GM19328 (cell line): ENCODE data around the gene ZNF185.

Experiments used
- ATAC-seq: cut with Tn5 transposase; IDR thresholded peaks from one replicate; pipeline ENCODE4 v1.9.1; 2021; ENCODE audit warnings: mild to moderate bottlenecking, moderate library complexity; ENCODE audit not compliant: unreplicated experiment

ZNF185 gene

DNA sequence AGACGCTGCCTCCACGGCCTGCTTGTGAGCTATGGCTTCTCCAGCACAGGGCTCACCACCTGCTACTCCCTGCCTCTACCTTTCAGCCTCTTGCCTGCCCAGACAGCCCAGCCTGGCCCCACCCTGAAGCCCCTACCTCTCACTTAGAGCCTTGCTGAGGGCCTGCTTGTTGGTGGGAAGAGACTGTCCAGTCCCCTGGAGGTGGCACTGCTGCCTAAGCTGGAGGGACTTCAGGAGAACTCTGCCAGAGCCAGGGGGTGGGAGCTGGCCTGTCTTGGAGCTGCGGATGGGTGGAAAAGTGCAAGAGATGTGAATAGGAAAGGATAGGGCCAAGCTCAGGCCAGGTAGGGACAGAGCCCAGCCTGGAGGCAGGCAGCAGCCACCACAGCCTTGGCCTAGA lies 2.7 kb upstream of the ZNF185 start:
- ATAC-seq, result no peak

DNA sequence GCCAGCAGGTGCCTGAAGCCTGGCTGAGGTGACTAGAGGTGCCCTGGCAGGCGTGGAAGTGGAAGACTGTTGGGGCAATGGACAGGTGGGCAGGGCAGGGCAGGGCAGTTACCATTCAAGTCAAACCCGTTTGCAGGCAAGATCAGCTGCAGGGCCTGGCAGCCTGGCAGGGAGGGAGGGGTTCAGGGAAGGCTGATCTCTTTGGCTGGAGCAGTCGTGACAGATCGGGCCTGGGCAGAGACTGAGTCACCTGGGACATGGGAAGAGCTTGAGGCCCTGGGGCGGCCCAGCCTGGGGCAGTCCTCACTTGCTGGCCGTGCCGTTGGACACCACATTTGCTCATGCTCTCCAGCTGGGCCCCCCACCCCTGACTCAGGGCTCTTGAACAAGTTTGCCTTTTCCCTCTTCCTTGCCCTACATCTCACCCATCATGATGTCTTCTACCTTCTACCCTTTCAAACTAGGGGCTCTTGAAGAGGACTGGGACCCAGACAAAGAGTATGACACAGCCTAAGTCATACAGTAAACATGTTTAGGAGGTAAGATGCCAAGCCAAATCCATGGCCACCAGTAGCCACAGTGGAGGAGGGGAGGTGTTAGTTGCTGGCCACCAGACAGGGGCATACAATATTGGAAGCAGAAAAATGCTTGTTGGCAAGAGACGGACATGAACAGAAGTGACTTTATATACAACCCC lies 2.0 kb upstream of the ZNF185 start:
- ATAC-seq, result no peak

DNA sequence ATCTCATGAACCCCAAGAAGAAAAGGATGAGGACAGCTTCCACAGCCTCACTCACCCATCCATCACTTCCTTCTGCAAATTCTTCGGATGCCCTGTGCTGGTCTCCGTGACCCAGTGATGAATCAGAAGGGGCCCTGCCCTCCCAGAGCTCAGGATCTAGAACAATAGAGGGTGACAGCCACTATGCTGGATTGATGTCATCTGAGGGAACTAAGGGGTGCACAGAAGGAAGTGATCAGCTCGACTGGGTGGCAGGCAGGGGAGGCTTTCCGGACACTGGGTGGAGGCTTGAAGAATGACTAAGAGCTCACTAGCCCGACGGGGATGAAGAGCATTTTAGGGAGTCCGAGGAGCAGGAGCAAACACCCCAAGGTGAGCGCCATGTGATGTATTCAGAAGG lies 1.4 kb upstream of the ZNF185 start:
- ATAC-seq, result no peak

DNA sequence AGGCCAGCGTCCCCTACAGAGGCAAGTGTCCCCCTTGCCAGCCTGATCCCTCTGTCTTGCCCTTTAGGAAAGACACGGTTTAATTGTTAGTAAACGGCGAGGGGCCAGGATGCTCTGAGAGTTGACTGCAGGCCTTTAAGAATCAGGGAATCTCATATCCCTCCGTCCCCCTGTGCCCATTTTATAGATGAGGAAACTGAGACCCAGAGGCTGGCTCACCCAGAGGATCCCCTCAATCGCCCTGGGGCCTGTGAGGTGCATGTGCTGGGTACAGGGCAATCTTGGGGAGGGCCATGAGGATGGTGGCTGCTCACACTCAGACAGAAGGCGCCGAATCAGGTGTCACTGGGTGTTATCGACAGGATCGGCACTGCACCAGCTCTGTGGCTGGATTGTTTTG lies 575 bp downstream of the ZNF185 start:
- ATAC-seq, result no peak

DNA sequence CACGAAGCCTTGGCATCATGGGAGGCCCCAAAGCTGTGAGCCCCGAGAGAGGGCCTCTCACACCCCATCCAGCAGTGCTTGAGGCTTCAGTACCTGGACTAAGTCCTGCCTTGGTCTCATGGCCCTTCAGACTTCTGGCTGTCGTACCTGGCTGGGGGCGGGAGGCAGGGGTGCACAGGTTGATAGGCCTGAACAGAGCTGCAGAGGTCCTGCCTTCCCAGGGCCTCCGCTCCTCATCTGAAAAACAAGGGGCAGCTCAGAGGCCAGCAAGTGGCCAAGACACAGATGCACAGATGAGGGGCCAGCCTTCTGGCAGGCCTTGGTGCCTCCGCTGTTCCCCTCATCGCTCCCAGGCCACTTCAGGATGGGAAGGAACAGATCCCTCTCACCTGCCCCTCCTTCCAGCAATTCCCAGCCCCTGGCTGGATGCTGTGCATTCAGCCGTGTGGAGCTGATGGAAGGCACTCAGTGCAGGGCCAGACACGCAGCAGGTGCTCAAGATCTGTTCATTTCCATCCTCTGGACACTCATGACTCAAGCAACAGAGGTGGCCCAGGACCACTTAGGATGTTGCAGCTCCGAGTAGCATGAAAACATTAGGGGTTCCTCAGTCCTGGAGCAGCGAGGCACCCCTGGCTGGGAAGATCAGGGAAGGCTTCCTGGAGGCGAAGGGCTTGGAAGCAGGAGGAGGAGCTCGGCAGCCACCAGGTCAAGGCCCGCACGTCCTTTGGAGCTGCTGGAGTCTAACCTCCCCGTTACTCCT lies 1.4 kb downstream of the ZNF185 start:
- ATAC-seq, result no peak

DNA sequence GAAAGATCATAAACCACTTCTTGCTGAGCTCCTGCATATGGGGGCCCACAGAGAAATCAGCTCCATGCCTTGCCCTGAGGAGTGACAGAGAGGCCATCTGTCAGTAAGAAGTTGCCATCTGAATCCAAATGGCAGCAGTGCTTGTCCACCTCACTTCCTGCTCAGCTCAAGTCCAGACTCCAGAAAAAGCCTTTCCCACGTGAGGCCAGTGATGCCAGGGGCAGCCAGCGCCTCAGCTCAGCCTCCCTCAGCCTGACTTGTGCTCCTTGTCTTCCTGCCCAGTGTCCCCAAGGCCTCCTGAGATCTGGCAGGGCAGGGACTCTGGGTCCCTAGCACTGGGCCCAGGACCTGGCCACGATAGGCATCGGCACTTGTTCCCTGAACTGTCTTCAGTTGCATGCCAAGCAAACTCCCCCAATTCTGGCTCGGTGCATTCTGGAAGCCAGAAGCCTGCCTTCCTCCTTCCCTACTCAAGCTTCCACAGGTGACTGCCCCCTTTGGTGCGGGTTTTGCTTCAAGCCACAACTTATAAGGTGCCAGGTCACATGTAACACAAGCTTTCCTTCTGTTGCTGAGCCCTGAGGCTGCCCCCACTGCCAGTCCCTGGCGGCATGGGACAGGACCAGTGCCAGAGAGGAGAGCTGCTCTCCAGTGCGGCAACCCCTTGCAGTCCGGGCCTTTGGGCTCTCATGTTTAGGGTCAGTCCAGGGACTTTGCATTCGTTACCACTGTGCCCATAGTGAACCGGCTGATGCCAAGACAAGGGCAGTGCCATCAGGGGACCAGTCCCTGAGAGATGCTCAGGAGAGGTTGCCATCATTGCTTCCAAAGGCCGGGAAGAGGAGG lies 2.2 kb downstream of the ZNF185 start:
- ATAC-seq, result no peak

DNA sequence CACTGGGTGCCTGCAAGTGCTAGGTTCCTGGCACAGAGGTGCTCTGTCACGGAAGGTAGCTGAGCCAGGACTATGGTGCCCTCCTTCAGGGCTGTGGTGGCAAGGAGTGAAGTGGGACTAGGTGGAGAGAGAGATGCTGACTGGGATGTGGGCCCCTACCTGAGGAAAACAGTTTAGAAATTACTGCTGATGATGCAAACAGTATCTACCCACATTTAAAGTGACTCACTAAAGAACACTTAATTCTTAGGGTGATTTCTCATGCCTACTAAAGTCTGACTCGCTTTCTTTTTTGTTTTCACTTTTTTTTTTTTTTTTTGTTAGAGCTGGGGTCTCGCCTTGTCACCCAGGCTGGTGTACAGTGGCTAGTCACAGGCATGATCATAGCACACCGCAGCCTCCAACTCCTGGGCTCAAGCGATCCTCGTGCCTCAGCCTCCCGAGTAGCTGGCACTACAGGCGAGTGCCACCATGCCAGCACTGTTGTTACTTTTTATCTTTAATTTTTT lies 3.1 kb downstream of the ZNF185 start:
- ATAC-seq, result no peak

DNA sequence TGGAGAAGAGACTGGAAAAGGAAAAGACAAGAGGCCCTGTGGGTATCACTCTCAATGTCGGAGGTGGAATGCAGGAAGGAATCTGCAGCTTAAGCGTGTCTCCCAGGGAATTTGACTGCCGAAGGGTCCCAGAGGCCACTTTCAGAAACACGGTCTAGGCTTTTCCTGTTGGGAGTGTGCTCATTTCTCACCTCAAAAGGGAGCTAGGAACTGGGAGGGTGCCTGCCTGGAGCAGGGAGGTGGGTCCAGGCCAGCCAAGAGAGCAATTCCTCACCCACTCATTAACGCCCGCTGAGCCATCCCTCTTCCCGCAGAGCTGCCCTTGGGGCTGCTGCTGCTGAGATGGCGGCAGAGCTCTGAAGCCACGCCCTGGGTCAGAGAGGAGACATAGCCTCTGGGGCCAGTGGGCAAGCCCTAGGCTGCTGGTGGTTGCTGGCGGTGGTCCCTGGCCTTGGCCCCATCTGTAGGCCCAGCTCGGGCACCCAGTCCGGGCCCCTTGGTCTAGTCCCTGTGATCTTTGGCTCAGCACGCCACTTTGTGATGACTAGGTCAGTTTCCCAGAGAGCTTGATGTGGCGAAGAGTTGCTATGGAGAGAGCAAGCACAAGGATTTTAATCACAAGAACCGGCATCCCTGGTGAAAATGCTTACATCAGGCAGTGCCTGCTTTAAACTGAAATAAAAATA lies 4.1 kb downstream of the ZNF185 start:
- ATAC-seq, result no peak

DNA sequence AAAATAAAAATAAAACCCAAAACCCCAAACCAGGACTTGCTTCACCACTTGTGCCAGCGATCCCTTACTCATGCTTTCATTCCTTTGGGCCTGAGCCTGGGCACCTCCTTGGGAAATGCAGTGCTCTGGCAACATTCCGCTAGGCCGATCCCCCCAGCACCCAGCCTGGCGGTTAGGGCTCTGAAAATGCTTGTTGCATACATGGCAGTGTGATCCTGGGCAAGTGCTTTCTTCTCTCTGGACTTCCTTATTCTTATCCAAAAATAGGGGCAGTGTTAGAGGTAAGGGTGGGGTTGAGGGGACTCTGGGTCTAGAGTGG lies 4.6 kb downstream of the ZNF185 start:
- ATAC-seq, result no peak

DNA sequence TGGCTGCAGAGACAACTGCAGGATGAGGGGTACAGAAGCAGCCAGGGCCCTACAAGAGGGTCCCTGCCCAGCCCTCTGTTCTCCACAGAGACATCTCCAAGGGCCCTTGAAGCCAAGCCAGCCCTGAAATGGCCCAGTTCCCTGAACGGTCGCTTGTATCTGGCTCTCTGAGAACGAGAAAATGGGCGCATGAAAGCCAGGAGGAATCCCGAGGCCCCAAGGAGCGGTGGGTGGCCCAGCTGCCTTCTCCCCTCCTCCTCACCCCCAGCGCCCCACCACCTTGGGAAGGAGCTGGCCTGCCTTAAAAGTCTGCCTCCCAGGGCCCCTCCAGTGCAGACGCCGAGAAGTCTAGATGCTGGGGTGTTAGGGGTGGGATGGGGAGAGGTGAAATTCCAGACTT lies 5.7 kb downstream of the ZNF185 start:
- ATAC-seq, result no peak

DNA sequence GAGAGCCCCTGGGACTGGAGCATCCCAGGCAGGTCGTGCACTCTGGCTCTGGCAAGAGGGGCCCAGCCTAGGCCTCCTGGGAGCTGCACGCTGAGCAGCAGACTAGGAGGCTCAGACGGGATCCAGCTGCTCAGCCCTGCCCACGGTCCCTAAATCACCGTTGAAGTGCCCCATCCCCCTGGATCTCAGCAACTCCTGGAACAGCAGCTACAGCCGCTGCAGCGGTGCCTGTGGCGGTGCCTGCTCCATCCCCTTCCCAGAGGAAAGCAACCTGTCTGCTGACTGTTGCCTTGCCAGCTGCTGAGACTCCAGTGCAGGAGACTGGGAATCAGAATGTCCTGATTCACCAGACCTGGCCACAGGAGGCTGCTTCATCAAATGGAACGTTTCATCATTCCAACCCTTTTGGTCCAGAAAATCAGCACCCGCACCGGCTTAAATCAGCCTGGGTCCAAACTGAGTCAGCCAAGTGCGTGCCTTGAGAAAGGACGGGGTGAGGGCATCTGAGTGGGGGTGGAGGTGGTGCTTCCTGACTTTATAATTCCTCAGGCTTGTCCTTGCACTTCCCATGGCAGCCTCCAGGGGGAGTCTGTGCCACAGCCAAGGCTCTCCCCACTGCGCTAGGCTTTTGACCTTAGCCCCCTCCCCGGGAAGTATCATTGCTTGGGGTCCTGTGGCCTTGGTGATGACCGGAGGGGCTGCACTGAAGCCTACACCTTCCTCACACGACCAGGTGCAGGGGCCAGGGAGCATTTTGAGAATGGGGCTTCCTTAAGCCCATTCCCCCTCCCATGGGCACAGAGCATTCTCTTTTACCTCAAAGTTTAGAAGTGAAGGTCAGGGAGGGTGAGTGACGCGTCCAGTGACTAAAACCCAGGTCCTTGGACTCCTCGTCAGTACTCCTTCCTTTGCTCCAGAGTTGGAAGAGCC lies 6.5 kb downstream of the ZNF185 start:
- no peak for ATAC-seq

DNA sequence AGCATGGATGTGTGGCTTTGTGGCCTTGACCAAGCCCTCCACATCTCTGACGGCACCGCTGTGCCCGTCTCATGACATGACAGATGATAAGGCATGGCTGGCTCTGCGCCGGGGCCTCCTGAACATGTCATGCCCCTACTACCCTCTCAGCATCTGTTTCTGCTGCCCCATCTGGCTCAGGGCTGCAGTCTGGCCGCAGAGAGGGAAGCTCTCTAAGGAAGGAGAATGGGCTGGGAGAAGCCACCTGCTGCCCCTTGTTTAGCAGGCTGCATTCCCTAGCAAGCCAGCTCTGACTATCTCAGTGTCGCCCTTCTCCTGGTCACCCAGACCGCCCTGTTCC lies 7.2 kb downstream of the ZNF185 start:
- ATAC-seq, result no peak

DNA sequence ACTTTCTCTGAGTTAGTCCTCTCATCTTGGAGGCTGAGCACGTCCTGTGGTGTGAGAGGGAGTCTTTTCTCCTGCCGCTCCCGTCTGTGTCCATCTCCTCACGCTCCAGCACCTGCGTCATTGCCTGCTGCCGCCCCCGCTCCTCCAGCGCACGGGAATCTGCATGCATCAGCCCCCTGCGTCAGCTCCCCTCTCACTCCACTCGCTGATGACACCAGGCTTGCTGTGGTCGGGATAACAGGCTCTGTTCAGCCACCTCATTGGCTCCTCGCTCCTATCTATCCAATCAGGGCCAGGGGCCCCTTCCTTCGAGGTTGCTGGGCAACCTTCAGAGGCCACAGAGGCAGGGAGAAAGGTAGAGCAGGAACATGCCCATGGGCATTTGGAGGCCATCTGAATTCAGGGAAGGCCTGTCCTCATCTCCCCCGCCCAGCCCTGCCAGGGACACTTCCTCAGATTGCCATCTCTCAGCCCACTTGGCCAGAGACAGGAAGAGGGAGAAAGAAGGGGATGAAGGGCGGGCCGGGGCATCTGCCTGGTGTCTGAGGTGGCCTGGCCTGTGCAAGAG lies 9.3 kb downstream of the ZNF185 start:
- no peak for ATAC-seq

DNA sequence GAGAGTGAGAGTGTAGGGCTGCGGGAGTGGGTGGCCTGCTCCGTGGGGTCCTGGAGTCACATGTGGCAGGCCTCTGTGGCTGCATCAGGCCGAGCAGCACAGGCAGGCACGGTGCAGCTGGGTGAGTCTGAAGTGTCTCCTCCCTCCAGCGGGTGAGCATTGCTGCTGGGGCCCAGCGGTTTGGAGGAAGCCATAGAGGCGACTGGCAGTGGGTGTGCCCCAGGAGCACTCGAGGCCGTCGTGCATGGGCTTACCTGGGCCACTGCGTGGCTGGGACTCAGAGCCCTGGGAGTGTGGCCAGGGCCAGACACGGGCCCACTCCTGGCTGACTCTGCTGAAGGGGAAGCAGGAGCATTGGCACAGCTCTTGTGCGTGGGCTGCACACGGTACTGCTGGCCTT lies 10.6 kb downstream of the ZNF185 start:
- no peak for ATAC-seq

DNA sequence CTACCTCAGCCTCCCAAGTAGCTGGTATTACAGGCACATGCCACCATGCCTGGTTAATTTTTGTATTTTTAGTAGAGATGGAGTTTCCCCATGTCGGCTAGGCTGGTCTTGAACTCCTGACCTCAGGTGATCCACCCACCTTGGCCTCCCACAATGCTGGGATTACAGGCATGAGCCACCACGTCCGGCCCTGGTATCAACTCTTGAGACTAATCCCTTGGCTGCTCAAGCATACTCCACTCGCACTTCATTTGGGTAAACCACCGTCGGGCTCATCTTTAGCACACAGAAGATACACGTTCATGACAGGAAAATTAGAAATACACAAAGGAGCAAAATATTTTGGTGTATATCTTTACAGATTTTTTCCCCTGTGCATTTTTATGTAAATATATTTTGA lies 12.2 kb downstream of the ZNF185 start:
- peak; percentile 54 for ATAC-seq

DNA sequence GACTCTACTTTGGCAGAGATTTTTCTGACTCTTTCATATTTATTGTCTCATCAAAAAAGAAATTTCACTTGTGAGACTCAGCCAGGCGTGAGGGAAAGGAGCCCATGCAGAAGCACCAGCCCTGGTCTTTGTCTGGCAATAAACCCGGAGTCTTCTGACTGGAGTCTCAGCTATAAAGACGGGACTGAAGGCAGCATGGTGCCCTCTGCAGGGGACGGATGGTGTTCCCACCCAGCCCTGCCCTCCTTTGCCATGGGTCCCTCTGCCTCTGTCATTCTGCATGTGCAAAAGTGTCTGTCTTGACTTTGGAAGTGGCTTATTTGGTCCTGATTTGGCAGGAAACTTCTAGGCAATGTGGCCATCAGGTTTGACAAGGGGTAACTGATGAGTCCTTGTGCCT lies 14.2 kb downstream of the ZNF185 start:
- no peak for ATAC-seq

DNA sequence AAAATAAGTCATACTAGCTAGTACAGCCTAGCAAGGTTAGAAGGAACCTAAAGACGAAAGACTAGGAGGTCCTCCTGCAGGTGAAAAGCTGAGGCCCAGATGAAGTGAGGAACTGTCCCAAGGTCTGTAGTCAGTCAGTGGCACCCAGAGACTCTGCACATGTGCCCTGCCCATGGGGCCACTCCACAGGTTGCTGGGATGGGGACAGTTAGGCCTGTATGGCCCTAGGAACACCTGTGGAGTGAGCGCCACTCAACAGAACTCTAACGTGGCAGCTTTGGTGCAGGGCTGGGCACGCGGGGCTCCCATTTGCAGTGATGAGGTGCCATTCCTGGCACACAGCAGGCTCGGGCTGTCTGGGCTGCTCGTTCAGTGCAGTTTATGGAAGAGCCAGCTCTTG lies 14.8 kb downstream of the ZNF185 start:
- no peak for ATAC-seq

DNA sequence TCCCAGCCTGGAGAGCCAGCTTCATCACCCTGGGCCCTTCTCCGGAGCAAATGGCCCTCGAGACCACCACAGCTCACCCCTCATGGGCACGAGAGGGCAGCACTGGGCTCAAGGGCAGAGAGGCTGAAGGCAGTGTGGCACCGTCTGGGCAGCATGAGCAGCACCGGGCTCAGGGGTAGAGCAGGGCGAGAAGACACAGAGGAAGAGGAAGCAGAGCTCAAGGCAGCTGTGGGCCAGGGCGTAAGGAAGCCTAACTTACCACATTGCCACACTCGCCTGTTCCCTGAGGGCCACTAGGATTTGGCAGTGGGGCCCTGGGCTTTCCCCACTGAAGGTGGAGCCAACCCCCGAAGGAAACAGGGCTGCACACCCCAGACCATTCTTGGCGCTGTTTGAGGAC lies 15.5 kb downstream of the ZNF185 start:
- no peak for ATAC-seq

DNA sequence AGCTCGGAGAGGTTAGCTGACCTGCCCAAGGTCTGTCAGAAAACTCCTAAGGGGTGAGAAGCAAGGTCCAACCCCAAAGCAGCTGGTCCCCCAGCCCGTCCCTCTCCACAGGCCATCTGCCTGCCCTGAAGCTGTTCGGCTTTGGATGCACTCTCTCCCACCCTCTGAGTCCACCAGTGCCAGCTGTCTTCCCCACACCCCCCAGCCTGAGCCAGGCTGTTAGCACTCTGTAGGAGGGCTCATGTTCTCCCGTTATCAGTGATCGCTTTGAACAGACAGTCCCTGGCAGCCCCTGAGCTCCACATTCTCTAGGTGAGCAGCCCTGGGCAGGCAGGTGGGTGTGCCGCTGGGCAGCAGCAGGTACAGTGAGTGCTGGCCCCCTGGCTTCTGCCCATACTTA lies 16.0 kb downstream of the ZNF185 start:
- no peak for ATAC-seq
